ENCODE data around the gene LIN37. TPM values are rescaled to one million over a fixed set of nuclear protein-coding genes. Genes with fewer than 3 reads are reported as not detected.

The LIN37 gene
- total RNA-seq, 2 donors from 2014 or later = 9.9 to 30.5 TPM

- H3K36me3 ChIP-seq = peaks cover 19% of the 10 kb centered on the region
- no peak for DNase-seq (ENCODE audit: low spot score)
- H3K9me3 ChIP-seq = no peaks in the 10 kb centered on the region
- H3K4me3 ChIP-seq = peak overlapping the region; percentile 77
- H3K27me3 ChIP-seq (replicated peaks; ENCODE audit: insufficient read depth) = no peaks in the 10 kb centered on the region
- TF ChIP-seq CTCF (IDR thresholded peaks at IDR 0.05) = no peak
- H3K4me1 ChIP-seq (ENCODE audit: control insufficient read depth in 1 of 2, low read depth in 2 of 2) = peaks cover 11 to 51% of the 10 kb centered on the region in 2 donors
- H3K27ac ChIP-seq = peak overlapping the region; percentile 98 to 99
- ATAC-seq (ENCODE audit: insufficient number of reproducible peaks, low FRiP score, low read depth) = no peak
Observed at GRCh38 chr19:35755131-35755549, 6.8 kb downstream of the LIN37 start.

- ATAC-seq (ENCODE audit: insufficient number of reproducible peaks, low FRiP score, low read depth) = no peak
- no peak for DNase-seq (ENCODE audit: low spot score)
- H3K4me1 ChIP-seq (ENCODE audit: control insufficient read depth in 1 of 2, low read depth in 2 of 2) = peaks cover 11 to 48% of the 10 kb centered on the region in 2 donors
- peak overlapping the region; percentile 98 to 99 for H3K27ac ChIP-seq
- H3K27me3 ChIP-seq (replicated peaks; ENCODE audit: insufficient read depth) = no peaks in the 10 kb centered on the region
- no peaks in the 10 kb centered on the region for H3K9me3 ChIP-seq
- peaks cover 19% of the 10 kb centered on the region for H3K36me3 ChIP-seq
- no peak for TF ChIP-seq CTCF (IDR thresholded peaks at IDR 0.05)
- H3K4me3 ChIP-seq = peak overlapping the region; percentile 77
Observed at GRCh38 chr19:35755550-35756376, 7.4 kb downstream of the LIN37 start.

DNA sequence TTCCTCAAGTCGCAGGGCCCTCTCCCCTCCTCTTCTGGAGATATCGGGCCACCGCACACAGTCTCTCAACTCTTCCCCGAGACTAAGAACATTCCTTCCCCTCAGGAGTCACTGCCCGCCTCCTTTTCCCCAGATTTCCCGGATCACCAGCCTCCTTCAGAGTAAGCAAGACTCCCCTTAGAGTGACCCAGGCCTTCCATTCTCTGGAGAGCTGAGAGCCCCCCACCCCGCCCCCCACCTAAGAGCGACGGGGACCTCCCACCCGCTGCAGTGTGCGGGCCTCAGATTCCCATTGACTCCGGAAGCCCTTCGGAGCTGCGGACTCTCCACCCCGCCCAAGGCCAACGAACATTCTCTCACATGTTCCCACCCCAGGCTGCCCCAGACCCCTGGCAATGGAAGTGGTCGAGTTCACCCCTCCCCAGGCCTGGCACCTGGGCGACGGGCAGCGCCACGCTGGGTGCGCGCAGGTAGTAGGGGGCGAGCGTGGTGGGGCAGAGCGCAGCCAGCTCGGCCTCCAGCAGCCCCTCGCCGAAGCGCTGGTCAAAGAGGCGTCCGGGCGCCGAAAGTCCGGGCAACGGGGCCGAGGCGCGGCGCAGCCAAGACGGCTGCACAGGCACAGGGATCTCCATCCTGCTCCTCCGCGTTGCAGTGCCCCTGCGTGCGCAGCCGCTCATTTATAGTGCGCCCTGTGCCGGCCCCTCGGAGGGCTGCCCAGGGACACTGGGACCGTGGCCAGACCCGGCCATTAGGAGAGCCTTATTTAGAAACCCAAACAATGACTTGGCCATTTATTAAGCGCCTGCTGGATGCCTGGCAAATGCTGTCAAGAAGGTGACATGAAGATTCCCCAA is 8.2 kb downstream of the LIN37 start, which contains the start of gene HSPB6:
TSS of gene HSPB6 (minus strand) at position 653 of the 854 bp plus-strand sequence. CDS start at position 632, 21 bp downstream.
- peak within 1 kb of the TSS; percentile 98 to 99 for H3K27ac ChIP-seq
- peaks cover 19% of the 10 kb centered on the region for H3K36me3 ChIP-seq
- no peak for TF ChIP-seq CTCF (IDR thresholded peaks at IDR 0.05)
- ATAC-seq (ENCODE audit: insufficient number of reproducible peaks, low FRiP score, low read depth) = no peak
- H3K9me3 ChIP-seq = no peaks in the 10 kb centered on the region
- H3K4me1 ChIP-seq (ENCODE audit: control insufficient read depth in 1 of 2, low read depth in 2 of 2) = peaks cover 11 to 52% of the 10 kb centered on the region in 2 donors
- H3K27me3 ChIP-seq (replicated peaks; ENCODE audit: insufficient read depth) = no peaks in the 10 kb centered on the region
- H3K4me3 ChIP-seq = peak within 1 kb of the TSS; percentile 77
- no peak for DNase-seq (ENCODE audit: low spot score)

DNA sequence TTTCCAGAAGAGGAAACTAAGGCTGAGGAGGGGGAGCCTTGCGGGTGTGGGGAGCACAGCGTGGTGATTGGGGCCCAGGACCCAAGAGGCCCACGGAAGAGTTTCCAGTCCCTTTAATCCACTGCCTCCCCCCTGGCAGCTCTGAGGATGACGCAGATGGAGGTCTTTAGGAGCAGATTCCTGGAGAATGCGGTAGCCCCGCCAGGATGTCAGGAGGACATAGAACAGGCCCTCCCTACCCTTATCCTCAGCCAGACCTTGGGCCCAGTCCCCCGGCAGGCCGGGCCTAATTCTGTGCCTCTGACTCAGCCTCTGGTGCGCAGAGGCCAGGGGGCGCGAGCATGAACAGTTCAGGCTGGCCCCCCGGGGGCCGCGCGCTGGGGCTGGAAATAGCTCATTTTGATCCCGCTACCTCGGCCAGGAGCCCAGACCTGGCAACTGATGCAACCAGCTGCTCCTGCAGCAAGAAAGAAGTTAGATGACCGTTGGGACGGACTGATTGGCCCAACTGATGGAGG is 8.9 kb downstream of the LIN37 start:
- Histone ChIP-seq H3K36me3 (peaks cover 17% of the 10 kb centered on the region), H3K27me3 (replicated peaks; ENCODE audit: insufficient read depth) (no peaks in the 10 kb centered on the region), H3K9me3 (no peaks in the 10 kb centered on the region), H3K4me1 (ENCODE audit: control insufficient read depth in 1 of 2, low read depth in 2 of 2) (peaks cover 11 to 52% of the 10 kb centered on the region in 2 donors), H3K4me3 (peak overlapping the region; percentile 77), H3K27ac (peak overlapping the region; percentile 98 to 99)
- DNase-seq (ENCODE audit: low spot score) = peak; percentile 76
- peak; percentile 57 for ATAC-seq (ENCODE audit: insufficient number of reproducible peaks, low FRiP score, low read depth)
- no peak for TF ChIP-seq CTCF (IDR thresholded peaks at IDR 0.05)
